DMS153 (cell line): Measurements from ENCODE around the gene NR2F1-AS1.
"Not testable (repeated sequence)": the region's sequence is repeated elsewhere in the genome, so short reads cannot be mapped to it uniquely, and the experiment has no call there.

Experiments
- DNase-seq: peaks from one replicate; lab custom pipeline; 2025; lab: John Stamatoyannopoulos, UW

The NR2F1-AS1 gene

GRCh38 chr5:93576994-93577853 lies 3.8 kb downstream of the NR2F1-AS1 start:
- DNase-seq, result no peak

GRCh38 chr5:93575461-93576414 lies 5.3 kb downstream of the NR2F1-AS1 start:
- no peak for DNase-seq

DNA sequence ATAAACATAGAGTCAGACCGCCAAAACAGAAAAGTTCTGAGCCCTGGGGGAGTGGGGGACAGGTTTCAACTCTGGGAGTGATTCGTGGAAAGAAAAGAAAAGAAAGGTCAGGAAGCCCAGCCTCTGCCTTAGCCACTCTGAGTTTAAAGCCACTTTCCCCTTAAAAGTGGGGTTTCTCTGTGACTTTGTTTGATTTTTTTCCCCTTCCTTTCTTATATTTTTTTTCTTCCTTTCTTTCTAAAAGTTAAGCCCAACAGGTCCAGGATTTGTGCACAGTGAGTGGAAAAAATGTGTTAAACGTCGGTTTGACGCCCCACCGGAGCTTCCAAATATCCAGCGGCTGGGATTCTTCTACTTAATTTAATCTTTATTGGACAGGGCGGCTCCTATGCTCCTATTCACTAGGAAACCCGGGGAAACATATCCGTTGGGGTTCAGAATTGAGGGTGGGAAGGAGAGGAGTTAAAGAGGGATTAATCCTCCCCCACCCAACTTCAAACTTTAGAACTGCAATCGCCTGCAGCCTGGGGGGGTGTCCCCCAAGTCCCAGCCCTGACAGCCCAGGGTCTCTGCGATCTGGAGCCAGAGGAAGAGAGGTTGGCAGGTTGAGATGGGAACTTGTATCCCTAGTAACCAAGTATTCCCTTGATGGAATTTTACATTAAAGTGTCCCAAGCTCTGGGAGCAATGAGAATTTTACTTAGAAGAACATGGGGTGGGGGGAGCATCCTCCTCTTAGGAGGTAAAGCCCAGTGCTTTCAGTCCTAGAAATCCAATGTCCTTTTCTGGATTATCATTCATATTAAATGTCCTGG lies 6.3 kb downstream of the NR2F1-AS1 start:
- DNase-seq, result no peak

GRCh38 chr5:93573354-93574351 lies 7.4 kb downstream of the NR2F1-AS1 start:
- no peak for DNase-seq

- DNase-seq, result no peak
Observed at GRCh38 chr5:93572608-93573353, 8.2 kb downstream of the NR2F1-AS1 start.

- DNase-seq, result no peak
Observed at GRCh38 chr5:93572101-93572607, 8.9 kb downstream of the NR2F1-AS1 start.

GRCh38 chr5:93571114-93571949 lies 9.7 kb downstream of the NR2F1-AS1 start:
- DNase-seq, result no peak

- no peak for DNase-seq
Observed at GRCh38 chr5:93570294-93571113, 10.5 kb downstream of the NR2F1-AS1 start.

DNA sequence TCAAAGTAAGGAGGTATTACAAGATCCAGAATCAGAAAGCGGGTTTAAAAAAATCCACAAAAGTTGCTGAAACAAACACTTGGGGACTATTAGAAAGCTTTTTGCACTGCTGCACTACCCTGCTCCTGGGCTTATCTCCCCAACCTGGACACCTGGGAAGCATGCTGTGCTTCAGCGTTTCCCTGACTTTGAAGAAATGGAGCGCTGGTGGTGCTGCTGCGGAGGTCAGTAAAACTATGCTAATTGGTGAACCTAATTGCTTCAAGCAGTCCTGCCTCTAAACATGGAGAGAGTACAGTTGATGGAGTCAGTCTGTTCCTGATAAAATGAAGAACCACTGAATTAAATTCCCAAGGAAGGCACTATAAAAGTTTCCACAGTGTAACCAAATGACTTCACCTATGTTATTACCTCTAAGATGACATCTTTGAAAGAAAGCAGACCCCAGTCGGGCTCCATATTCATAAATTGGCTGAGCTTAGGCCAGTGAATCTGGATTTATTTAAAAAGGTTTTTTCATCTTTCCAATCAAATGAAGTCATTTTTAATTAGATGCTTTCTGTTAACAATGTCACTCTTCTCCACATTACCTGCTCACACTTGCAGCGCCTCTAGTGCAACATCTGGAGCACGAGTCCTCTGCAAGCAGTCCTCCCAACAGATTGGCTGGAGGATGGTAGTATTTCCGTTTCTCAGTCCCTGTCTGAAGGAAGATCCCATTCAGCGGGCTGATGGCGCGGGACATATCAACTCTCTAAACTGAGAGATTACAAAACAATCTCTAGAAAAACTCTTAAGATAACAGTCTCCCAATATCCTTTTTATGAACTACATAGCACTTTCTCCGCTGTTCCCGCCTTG lies 11.5 kb downstream of the NR2F1-AS1 start:
- DNase-seq, result no peak

- DNase-seq, result no peak
Observed at GRCh38 chr5:93567424-93567823, 13.6 kb downstream of the NR2F1-AS1 start.

- DNase-seq, result no peak
Observed at GRCh38 chr5:93566091-93566490, 14.9 kb downstream of the NR2F1-AS1 start.

DNA sequence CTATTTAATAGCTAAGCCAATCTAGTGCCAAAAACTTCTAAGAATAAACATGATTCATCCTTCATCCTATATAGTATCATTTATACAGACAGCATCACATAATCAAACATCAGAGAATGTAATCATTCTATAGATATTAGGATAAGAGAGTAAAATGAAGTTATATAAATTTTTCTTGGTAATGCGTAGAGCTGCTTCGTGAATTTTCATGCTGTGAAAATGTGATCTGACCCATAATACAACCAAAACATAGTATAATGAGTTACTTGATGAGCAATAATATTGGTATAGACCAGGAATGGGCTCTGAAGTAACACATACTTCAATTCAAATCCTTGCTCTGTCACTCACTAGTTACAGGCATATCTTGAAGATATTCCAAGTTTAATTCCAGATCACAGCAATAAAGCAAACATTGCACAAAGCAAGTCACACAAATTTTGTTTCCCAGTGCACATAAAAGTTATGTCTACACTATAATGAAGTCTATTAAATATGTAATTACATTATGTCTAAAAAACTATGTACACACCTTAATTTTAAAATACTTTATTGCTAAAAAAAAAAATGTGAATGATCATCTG lies 23.9 kb downstream of the NR2F1-AS1 start:
- no peak for DNase-seq

- not testable (repeated sequence) for DNase-seq
Observed at GRCh38 chr5:93549594-93549993, 31.4 kb downstream of the NR2F1-AS1 start.

DNA sequence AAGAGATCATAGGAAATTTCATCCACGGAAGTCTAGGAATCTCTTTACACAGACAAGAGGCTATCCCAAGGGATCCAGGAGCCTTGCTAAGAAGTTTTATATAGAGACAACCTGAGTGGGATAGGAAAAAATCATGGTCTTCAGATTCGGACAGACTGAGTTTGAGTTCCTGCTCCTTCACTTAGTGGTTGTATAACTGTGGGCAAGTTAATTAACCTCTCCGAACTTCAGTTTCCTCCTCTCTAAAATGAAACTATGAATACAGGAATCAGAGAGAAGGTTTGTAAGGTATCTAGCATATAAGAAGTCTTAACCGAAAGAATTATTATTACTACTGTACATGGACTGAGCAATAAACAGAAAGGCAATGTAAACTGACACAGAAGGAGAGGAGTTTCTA lies 35.1 kb downstream of the NR2F1-AS1 start:
- DNase-seq, result no peak

DNA sequence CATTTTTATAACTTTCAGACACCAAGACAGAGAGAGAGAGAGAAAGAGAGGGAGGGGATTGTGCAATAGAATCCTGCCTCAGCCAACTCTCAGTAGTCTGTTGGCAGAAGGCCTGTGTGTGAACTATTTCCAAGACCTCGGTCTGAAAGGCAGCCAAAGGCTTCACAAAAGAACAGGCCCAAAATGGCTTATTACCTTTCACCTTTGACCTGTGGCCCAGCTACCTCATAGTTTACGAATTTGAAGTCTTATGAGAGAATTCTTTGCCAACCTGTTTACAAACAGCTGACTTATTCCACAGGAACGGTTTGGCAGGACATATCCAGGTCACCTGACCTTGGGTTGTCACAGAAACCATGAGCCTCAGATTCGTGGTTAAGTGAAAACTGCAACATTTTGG lies 48.6 kb downstream of the NR2F1-AS1 start:
- no peak for DNase-seq

- not testable (repeated sequence) for DNase-seq
Observed at GRCh38 chr5:93521815-93522214, 59.2 kb downstream of the NR2F1-AS1 start.

GRCh38 chr5:93519740-93520139 lies 61.3 kb downstream of the NR2F1-AS1 start:
- no peak for DNase-seq
